ENCODE data around the gene RABAC1. TPM values are rescaled to one million over a fixed set of nuclear protein-coding genes. Genes with fewer than 3 reads are reported as not detected.
A peak's percentile ranks its signal among the peaks of the same experiment; 100 is the strongest.

Gene RABAC1
- total RNA-seq, 1 donor from 2014 or later = 146 TPM

GRCh38 chr19:41967054-41967783, 8.1 kb upstream of the RABAC1 start:
- H3K27me3 Mint-ChIP-seq (ENCODE audit: unreplicated experiment) = peaks cover 12% of the 10 kb centered on the region
- H3K4me3 Mint-ChIP-seq (ENCODE audit: unreplicated experiment) = no peak overlapping the region
- H3K4me1 Mint-ChIP-seq (ENCODE audit: unreplicated experiment) = peaks cover 5% of the 10 kb centered on the region
- DNase-seq (ENCODE audit: low spot score) = no peak
- no peak overlapping the region for H3K27ac Mint-ChIP-seq (ENCODE audit: unreplicated experiment)
- TF ChIP-seq CTCF (IDR thresholded peaks at IDR 0.05; ENCODE audit: unreplicated experiment) = no peak
- no peaks in the 10 kb centered on the region for H3K9me3 Mint-ChIP-seq (ENCODE audit: unreplicated experiment)
- no peaks in the 10 kb centered on the region for H3K36me3 Mint-ChIP-seq (ENCODE audit: low read depth, unreplicated experiment)

GRCh38 chr19:41965106-41965505, 6.0 kb upstream of the RABAC1 start:
- no peak for DNase-seq (ENCODE audit: low spot score)
- no peaks in the 10 kb centered on the region for H3K36me3 Mint-ChIP-seq (ENCODE audit: low read depth, unreplicated experiment)
- TF ChIP-seq CTCF (IDR thresholded peaks at IDR 0.05; ENCODE audit: unreplicated experiment) = no peak
- peaks cover 8% of the 10 kb centered on the region for H3K4me1 Mint-ChIP-seq (ENCODE audit: unreplicated experiment)
- no peaks in the 10 kb centered on the region for H3K9me3 Mint-ChIP-seq (ENCODE audit: unreplicated experiment)
- H3K4me3 Mint-ChIP-seq (ENCODE audit: unreplicated experiment) = no peak overlapping the region
- H3K27ac Mint-ChIP-seq (ENCODE audit: unreplicated experiment) = no peak overlapping the region
- peaks cover 10% of the 10 kb centered on the region for H3K27me3 Mint-ChIP-seq (ENCODE audit: unreplicated experiment)

GRCh38 chr19:41960973-41961372, 1.9 kb upstream of the RABAC1 start:
- H3K4me3 Mint-ChIP-seq (ENCODE audit: unreplicated experiment) = no peak overlapping the region
- no peaks in the 10 kb centered on the region for H3K9me3 Mint-ChIP-seq (ENCODE audit: unreplicated experiment)
- peaks cover 14% of the 10 kb centered on the region for H3K36me3 Mint-ChIP-seq (ENCODE audit: low read depth, unreplicated experiment)
- peaks cover 10% of the 10 kb centered on the region for H3K27me3 Mint-ChIP-seq (ENCODE audit: unreplicated experiment)
- TF ChIP-seq CTCF (IDR thresholded peaks at IDR 0.05; ENCODE audit: unreplicated experiment) = no peak
- peaks cover 31% of the 10 kb centered on the region for H3K4me1 Mint-ChIP-seq (ENCODE audit: unreplicated experiment)
- H3K27ac Mint-ChIP-seq (ENCODE audit: unreplicated experiment) = no peak overlapping the region
- DNase-seq (ENCODE audit: low spot score) = no peak

- peaks cover 31% of the 10 kb centered on the region for H3K4me1 Mint-ChIP-seq (ENCODE audit: unreplicated experiment)
- no peak overlapping the region for H3K27ac Mint-ChIP-seq (ENCODE audit: unreplicated experiment)
- peak; percentile 87 for DNase-seq (ENCODE audit: low spot score)
- H3K27me3 Mint-ChIP-seq (ENCODE audit: unreplicated experiment) = peaks cover 10% of the 10 kb centered on the region
- TF ChIP-seq CTCF (IDR thresholded peaks at IDR 0.05; ENCODE audit: unreplicated experiment) = no peak
- H3K36me3 Mint-ChIP-seq (ENCODE audit: low read depth, unreplicated experiment) = peaks cover 14% of the 10 kb centered on the region
- H3K9me3 Mint-ChIP-seq (ENCODE audit: unreplicated experiment) = no peaks in the 10 kb centered on the region
- H3K4me3 Mint-ChIP-seq (ENCODE audit: unreplicated experiment) = peak overlapping the region; percentile 98
These were observed 610 bp downstream of the RABAC1 start for GRCh38 chr19:41958367-41959055.

GRCh38 chr19:41957838-41958366, 1.2 kb downstream of the RABAC1 start:
- DNase-seq (ENCODE audit: low spot score) = peak; percentile 77
- Mint-ChIP-seq H3K4me1 (ENCODE audit: unreplicated experiment) (peaks cover 27% of the 10 kb centered on the region), H3K4me3 (ENCODE audit: unreplicated experiment) (peak overlapping the region; percentile 92), H3K27ac (ENCODE audit: unreplicated experiment) (peak overlapping the region; percentile 93), H3K9me3 (ENCODE audit: unreplicated experiment) (no peaks in the 10 kb centered on the region), H3K36me3 (ENCODE audit: low read depth, unreplicated experiment) (peaks cover 14% of the 10 kb centered on the region), H3K27me3 (ENCODE audit: unreplicated experiment) (peaks cover 10% of the 10 kb centered on the region)
- peak; percentile 85 for TF ChIP-seq CTCF (IDR thresholded peaks at IDR 0.05; ENCODE audit: unreplicated experiment)

Data from endothelial cell (in vitro differentiated cells).